Mammary epithelial cell (primary cell): Measurements from ENCODE around the gene CCDC85C.

ENCODE experiments used
- EZH2 ChIP-seq: IDR thresholded peaks from 2 replicates; pipeline ENCODE4 v1.6.1; 2012; ENCODE audit warnings: low read length, inconsistent platforms, borderline replicate concordance
- TF ChIP-seq, protein P1 (sequence below), 2 donors: IDR thresholded peaks in 1 of 2; conservative IDR thresholded peaks in 1 of 2; 2 replicates each; pipeline ENCODE4 v1.5.1; 2011 to 2012; ENCODE audit warnings: inconsistent platforms in 2 of 2, low read length in 2 of 2, mild to moderate bottlenecking in 2 of 2, control low read depth in 1 of 2, low read depth in 1 of 2; ENCODE audit not compliant: insufficient read depth in 1 of 2; ENCODE audit errors: extremely low read depth in 1 of 2

DNA sequence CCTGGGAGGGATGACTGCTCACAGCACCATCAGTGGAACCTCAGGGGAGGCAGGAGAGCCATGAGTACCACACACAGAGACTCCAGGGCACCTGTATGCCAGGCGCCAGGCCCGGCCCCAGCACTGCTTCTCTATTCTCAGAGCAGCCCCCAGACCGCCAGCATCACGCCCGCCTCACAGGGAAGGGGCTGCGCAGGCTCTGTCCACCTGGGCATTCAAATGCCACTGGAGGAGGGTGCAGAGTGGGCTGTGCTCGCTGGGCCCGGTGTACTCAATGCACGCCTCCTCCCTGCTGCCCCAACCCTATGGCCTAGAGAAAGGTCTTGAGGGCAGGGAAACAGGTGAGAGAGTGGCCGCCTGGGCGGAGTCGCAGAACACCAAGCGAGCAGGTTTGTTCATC lies 43.6 kb downstream of the CCDC85C start:
- TF ChIP-seq, protein P1, sequence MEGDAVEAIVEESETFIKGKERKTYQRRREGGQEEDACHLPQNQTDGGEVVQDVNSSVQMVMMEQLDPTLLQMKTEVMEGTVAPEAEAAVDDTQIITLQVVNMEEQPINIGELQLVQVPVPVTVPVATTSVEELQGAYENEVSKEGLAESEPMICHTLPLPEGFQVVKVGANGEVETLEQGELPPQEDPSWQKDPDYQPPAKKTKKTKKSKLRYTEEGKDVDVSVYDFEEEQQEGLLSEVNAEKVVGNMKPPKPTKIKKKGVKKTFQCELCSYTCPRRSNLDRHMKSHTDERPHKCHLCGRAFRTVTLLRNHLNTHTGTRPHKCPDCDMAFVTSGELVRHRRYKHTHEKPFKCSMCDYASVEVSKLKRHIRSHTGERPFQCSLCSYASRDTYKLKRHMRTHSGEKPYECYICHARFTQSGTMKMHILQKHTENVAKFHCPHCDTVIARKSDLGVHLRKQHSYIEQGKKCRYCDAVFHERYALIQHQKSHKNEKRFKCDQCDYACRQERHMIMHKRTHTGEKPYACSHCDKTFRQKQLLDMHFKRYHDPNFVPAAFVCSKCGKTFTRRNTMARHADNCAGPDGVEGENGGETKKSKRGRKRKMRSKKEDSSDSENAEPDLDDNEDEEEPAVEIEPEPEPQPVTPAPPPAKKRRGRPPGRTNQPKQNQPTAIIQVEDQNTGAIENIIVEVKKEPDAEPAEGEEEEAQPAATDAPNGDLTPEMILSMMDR (conservative IDR thresholded peaks at IDR 0.05 in 1 of 2, IDR thresholded peaks at IDR 0.05 in 1 of 2; ENCODE audit: extremely low read depth in 1 of 2, insufficient read depth in 1 of 2, low read depth in 1 of 2, low read length in 2 of 2) = no peak
- TF ChIP-seq EZH2 = no peak
